Measurements from ENCODE around the gene SLC12A7. TPM values are rescaled to one million over a fixed set of nuclear protein-coding genes. Genes with fewer than 3 reads are reported as not detected.

The SLC12A7 gene
- total RNA-seq, 1 donor from 2014 or later = 49.5 TPM

DNA sequence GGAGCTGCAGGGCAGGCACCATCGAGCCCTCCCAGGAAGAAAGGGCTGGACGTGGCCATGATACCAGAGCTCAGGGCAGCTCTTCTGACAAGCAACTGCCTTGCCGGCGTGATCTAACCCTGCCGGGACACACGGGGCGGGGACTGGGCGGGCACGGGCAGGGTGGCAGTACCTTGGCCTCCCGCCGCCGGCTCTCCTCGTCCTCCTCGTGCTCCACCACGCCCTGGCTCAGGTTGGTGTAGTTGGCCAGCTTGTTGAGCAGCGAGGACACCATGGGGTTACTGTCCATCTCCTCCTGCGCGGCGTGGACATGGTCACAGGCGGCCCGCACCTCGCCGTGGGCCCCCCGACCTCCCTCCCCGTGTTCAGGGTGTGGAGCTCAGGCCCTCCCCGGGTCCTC is 18.5 kb downstream of the SLC12A7 start:
- no peaks in the 10 kb centered on the region for H3K27me3 ChIP-seq (ENCODE audit: low read depth)
- no peak overlapping the region for H3K4me3 ChIP-seq
- peaks cover 65% of the 10 kb centered on the region for H3K36me3 ChIP-seq
- no peaks in the 10 kb centered on the region for H3K4me1 ChIP-seq
- no peak for DNase-seq
- intact Hi-C loops (cut with DNase I) = no loop called here
- peak in 1 of 2 donors; percentile 8 for ATAC-seq
- H3K9me3 ChIP-seq = no peaks in the 10 kb centered on the region
- TF ChIP-seq, protein P1, sequence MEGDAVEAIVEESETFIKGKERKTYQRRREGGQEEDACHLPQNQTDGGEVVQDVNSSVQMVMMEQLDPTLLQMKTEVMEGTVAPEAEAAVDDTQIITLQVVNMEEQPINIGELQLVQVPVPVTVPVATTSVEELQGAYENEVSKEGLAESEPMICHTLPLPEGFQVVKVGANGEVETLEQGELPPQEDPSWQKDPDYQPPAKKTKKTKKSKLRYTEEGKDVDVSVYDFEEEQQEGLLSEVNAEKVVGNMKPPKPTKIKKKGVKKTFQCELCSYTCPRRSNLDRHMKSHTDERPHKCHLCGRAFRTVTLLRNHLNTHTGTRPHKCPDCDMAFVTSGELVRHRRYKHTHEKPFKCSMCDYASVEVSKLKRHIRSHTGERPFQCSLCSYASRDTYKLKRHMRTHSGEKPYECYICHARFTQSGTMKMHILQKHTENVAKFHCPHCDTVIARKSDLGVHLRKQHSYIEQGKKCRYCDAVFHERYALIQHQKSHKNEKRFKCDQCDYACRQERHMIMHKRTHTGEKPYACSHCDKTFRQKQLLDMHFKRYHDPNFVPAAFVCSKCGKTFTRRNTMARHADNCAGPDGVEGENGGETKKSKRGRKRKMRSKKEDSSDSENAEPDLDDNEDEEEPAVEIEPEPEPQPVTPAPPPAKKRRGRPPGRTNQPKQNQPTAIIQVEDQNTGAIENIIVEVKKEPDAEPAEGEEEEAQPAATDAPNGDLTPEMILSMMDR (IDR thresholded peaks at IDR 0.05) = no peak
- H3K27ac ChIP-seq = no peak overlapping the region

DNA sequence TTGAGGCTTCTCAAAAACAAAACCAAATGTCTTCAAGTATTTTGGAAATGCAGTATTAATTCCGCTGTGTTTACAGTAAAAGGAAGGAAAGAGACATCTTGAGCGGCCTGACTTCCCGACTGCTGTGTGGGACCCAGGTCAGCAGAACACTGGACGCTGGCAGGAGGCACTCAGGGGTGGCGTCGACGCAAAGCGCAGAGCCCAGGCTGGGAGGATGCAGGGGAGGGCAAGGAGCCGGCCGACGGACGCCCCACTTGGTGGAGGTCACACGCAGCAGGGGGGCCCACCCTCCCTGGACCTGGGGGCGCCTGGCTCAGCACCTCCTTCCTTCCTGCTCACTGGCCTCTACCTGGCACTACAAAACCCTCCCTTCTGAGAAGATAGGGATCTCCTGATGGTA is 19.7 kb downstream of the SLC12A7 start:
- Histone ChIP-seq H3K36me3 (peaks cover 77% of the 10 kb centered on the region), H3K27ac (no peak overlapping the region)
- ATAC-seq = no peak

DNA sequence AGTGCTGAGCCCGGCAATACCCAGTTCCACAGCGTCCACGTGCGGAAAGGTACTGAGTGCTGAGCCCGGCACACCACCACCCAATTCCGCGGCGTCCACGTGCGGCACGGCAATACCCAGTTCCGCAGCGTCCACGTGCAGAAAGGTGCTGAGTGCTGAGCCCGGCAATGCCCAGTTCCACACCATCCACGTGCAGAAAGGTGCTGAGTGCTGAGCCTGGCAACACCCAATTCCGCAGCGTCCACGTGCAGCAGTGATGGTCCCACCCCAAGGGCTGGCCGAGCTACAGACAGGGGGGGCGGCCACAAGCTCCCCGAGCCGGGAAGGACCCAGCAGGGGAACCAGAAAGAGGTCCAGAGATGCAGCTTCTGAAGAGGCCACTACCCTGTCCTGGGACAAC is 20.2 kb downstream of the SLC12A7 start:
- no peaks in the 10 kb centered on the region for H3K4me1 ChIP-seq
- H3K36me3 ChIP-seq = peaks cover 82% of the 10 kb centered on the region
- H3K27me3 ChIP-seq (ENCODE audit: low read depth) = no peaks in the 10 kb centered on the region
- ATAC-seq (no peak), DNase-seq (no peak)
- TF ChIP-seq, protein P1 (IDR thresholded peaks at IDR 0.05) = no peak
- no peaks in the 10 kb centered on the region for H3K9me3 ChIP-seq
- H3K4me3 ChIP-seq = no peak overlapping the region
- intact Hi-C loops (cut with DNase I) = no loop called here
- H3K27ac ChIP-seq = no peak overlapping the region

More for the DNA sequence above, 19.7 kb downstream of the SLC12A7 start:
- H3K27me3 ChIP-seq (ENCODE audit: low read depth) = no peaks in the 10 kb centered on the region
- no peaks in the 10 kb centered on the region for H3K4me1 ChIP-seq
- intact Hi-C loops (cut with DNase I) = no loop called here
- TF ChIP-seq, protein P1 (IDR thresholded peaks at IDR 0.05) = no peak
- H3K4me3 ChIP-seq = no peak overlapping the region
- H3K9me3 ChIP-seq = no peaks in the 10 kb centered on the region
- DNase-seq = no peak

DNA sequence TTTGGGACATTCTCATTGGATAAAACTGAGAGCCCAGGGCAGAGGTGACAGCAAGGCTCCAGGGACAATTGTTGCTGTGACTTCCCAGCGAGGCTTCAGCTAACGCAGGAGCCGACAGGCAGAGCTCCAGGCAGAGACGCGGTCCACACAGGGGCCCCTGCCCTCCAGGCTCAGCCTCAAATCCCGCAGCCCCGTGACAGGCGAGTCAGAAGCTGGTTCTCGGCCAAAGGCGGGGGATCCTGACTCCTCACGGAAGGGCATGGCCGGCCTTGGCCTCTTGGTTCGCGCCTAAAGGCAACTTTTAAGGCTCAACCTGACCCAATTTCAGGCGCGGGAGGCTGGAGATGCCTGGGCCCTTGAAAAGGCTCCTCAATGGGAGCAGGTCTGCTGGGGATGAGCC is 21.3 kb downstream of the SLC12A7 start:
- TF ChIP-seq, protein P1 (IDR thresholded peaks at IDR 0.05) = no peak
- Histone ChIP-seq H3K27me3 (ENCODE audit: low read depth) (no peaks in the 10 kb centered on the region), H3K27ac (no peak overlapping the region), H3K4me3 (no peak overlapping the region), H3K4me1 (no peaks in the 10 kb centered on the region), H3K9me3 (no peaks in the 10 kb centered on the region), H3K36me3 (peaks cover 86% of the 10 kb centered on the region)
- intact Hi-C loops (cut with DNase I) = no loop called here
- ATAC-seq = no peak
- no peak for DNase-seq

DNA sequence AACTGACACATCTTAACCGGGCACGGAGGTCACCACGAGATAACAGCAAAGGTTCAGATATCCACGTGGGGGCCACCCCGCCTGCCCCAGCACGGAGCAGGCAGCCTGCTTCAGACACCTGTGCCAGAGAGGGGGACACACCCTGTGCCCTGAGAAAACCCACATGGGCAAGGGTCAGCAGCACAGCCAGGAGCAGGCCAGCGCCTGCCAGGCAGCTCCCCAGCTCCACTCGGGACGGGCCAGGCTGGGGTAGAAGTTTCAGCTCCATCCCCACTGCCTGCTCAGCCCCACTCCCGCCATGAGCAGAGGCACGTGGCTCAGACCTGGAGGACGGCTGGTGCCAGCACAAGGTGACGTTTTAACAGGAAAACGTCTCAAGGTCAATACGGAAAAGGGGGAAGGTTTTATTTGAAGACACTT is 22.2 kb downstream of the SLC12A7 start:
- Histone ChIP-seq H3K27ac (no peak overlapping the region), H3K4me3 (no peak overlapping the region), H3K27me3 (ENCODE audit: low read depth) (no peaks in the 10 kb centered on the region), H3K4me1 (no peaks in the 10 kb centered on the region), H3K36me3 (peaks cover 91% of the 10 kb centered on the region), H3K9me3 (no peaks in the 10 kb centered on the region)
- ATAC-seq (no peak), DNase-seq (no peak)
- TF ChIP-seq, protein P1 (IDR thresholded peaks at IDR 0.05) = no peak
- intact Hi-C loops (cut with DNase I) = no loop called here

DNA sequence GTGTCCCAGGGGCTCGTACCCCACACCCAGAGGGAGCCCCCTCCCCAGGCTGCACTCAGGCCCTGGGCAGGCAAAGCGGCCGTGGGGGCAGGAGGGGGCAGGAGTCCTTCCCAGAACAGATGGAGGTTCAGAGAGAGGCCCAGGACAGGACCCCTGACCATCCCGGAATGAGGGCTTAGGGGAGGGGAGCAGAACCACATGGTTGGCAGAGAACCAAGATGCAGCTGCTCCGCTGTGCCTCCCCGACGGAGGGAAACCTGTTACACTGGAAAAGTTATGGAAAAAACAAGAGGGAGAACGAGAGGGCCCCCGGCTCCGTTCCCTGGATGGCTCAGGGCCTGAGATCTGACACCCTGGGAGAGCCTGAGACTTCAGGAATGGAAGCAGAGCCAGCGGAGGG is 22.7 kb downstream of the SLC12A7 start:
- Histone ChIP-seq H3K27ac (no peak overlapping the region), H3K36me3 (peaks cover 93% of the 10 kb centered on the region), H3K9me3 (no peaks in the 10 kb centered on the region), H3K4me1 (no peaks in the 10 kb centered on the region), H3K27me3 (ENCODE audit: low read depth) (no peaks in the 10 kb centered on the region), H3K4me3 (no peak overlapping the region)
- no peak for DNase-seq
- intact Hi-C loops (cut with DNase I) = no loop called here
- no peak for ATAC-seq
- TF ChIP-seq, protein P1 (IDR thresholded peaks at IDR 0.05) = no peak
